Subcutaneous abdominal adipose tissue (tissue), 5 donors: ENCODE data around the gene AHCY.
A peak's percentile ranks its signal among the peaks of the same experiment; 100 is the strongest.
"Not testable (repeated sequence)": the region's sequence is repeated elsewhere in the genome, so short reads cannot be mapped to it uniquely, and the experiment has no call there.

ENCODE experiments used
- H3K27ac ChIP-seq: one replicate; pipeline ENCODE4 v1.7.0; 2013; ENCODE audit warnings: low read depth, mild to moderate bottlenecking, inconsistent platforms, low read length, moderate library complexity
- H3K27me3 ChIP-seq, 5 donors: one replicate each; pipeline ENCODE4 v1.7.0; 2013; ENCODE audit warnings: low read length in 5 of 5, inconsistent platforms in 1 of 5; ENCODE audit not compliant: control insufficient read depth in 5 of 5, insufficient read depth in 4 of 5
- H3K36me3 ChIP-seq, 5 donors: one replicate each; pipeline ENCODE4 v1.7.0; 2013; ENCODE audit warnings: low read length in 5 of 5; ENCODE audit not compliant: control insufficient read depth in 5 of 5, insufficient read depth in 5 of 5
- H3K4me1 ChIP-seq, 5 donors: one replicate each; pipeline ENCODE4 v1.7.0; 2013; ENCODE audit warnings: low read length in 5 of 5, mild to moderate bottlenecking in 3 of 5, moderate library complexity in 1 of 5; ENCODE audit not compliant: control insufficient read depth in 5 of 5, insufficient read depth in 5 of 5
- H3K4me3 ChIP-seq, 5 donors: one replicate each; pipeline ENCODE4 v1.7.0; 2013; ENCODE audit warnings: low read length in 5 of 5, low read depth in 1 of 5
- H3K9ac ChIP-seq, 5 donors: one replicate each; pipeline ENCODE4 v1.7.0; 2013; ENCODE audit warnings: low read length in 5 of 5, mild to moderate bottlenecking in 4 of 5, moderate library complexity in 3 of 5
- H3K9me3 ChIP-seq, 5 donors: one replicate each; pipeline ENCODE4 v1.7.0; 2013; ENCODE audit warnings: low read length in 5 of 5; ENCODE audit not compliant: control insufficient read depth in 5 of 5
- donor health status: healthy.
- donor health status: healthy.
- donor health status: healthy.
- donor health status: healthy.
- donor health status: healthy.

AHCY gene

GRCh38 chr20:34263468-34263867, 39.7 kb downstream of the AHCY start:
- H3K4me3 ChIP-seq, H3K27me3 ChIP-seq, H3K9ac ChIP-seq, H3K36me3 ChIP-seq, H3K27ac ChIP-seq, H3K9me3 ChIP-seq: not testable (repeated sequence)
- H3K4me1 ChIP-seq = peaks cover 0 to 11% (median under 1%) of the 10 kb centered on the region in 5 donors

GRCh38 chr20:34262488-34263288, 40.5 kb downstream of the AHCY start:
- Histone ChIP-seq H3K27ac (peak overlapping the region; percentile 51), H3K9ac (peak overlapping the region in 1 of 5 donors; percentile 58), H3K9me3 (no peaks in the 10 kb centered on the region)

GRCh38 chr20:34260208-34260942, 42.8 kb downstream of the AHCY start:
- H3K4me3 ChIP-seq = no peak overlapping the region
- no peak overlapping the region for H3K9ac ChIP-seq
- no peaks in the 10 kb centered on the region for H3K9me3 ChIP-seq
- peaks cover 0 to 10% (median 0%) of the 10 kb centered on the region in 5 donors for H3K4me1 ChIP-seq
- no peaks in the 10 kb centered on the region for H3K36me3 ChIP-seq
- no peaks in the 10 kb centered on the region for H3K27me3 ChIP-seq
- H3K27ac ChIP-seq = no peak overlapping the region

More at GRCh38 chr20:34262488-34263288, 40.5 kb downstream of the AHCY start:
- Histone ChIP-seq H3K4me1 (peaks cover 0 to 10% (median 0%) of the 10 kb centered on the region in 5 donors), H3K36me3 (no peaks in the 10 kb centered on the region), H3K4me3 (peak overlapping the region in 1 of 5 donors; percentile 7), H3K27me3 (no peaks in the 10 kb centered on the region)

GRCh38 chr20:34256629-34257124, 46.5 kb downstream of the AHCY start:
- H3K4me1 ChIP-seq = no peaks in the 10 kb centered on the region
- no peak overlapping the region for H3K27ac ChIP-seq
- H3K36me3 ChIP-seq = no peaks in the 10 kb centered on the region
- H3K9ac ChIP-seq = no peak overlapping the region
- H3K4me3 ChIP-seq = no peak overlapping the region
- peaks cover 0 to 2% (median 0%) of the 10 kb centered on the region in 5 donors for H3K27me3 ChIP-seq
- no peaks in the 10 kb centered on the region for H3K9me3 ChIP-seq

GRCh38 chr20:34254979-34255378, 48.2 kb downstream of the AHCY start:
- H3K4me3 ChIP-seq = no peak overlapping the region
- peaks cover 0 to 3% (median 0%) of the 10 kb centered on the region in 5 donors for H3K27me3 ChIP-seq
- H3K9ac ChIP-seq = no peak overlapping the region
- H3K9me3 ChIP-seq = no peaks in the 10 kb centered on the region
- no peak overlapping the region for H3K27ac ChIP-seq
- no peaks in the 10 kb centered on the region for H3K4me1 ChIP-seq
- no peaks in the 10 kb centered on the region for H3K36me3 ChIP-seq

GRCh38 chr20:34252431-34253086, 50.6 kb downstream of the AHCY start:
- not testable (repeated sequence) for H3K9ac ChIP-seq, H3K36me3 ChIP-seq, H3K4me3 ChIP-seq, H3K27me3 ChIP-seq, H3K4me1 ChIP-seq, H3K27ac ChIP-seq, H3K9me3 ChIP-seq

GRCh38 chr20:34251619-34252018, 51.5 kb downstream of the AHCY start:
- peaks cover 0 to 3% (median 0%) of the 10 kb centered on the region in 5 donors for H3K27me3 ChIP-seq
- H3K4me3 ChIP-seq = no peak overlapping the region
- H3K9me3 ChIP-seq = no peaks in the 10 kb centered on the region
- H3K4me1 ChIP-seq = no peaks in the 10 kb centered on the region
- no peak overlapping the region for H3K27ac ChIP-seq
- H3K36me3 ChIP-seq = no peaks in the 10 kb centered on the region
- H3K9ac ChIP-seq = no peak overlapping the region

- no peak overlapping the region for H3K4me3 ChIP-seq
- H3K27me3 ChIP-seq = peaks cover 0 to 3% (median 0%) of the 10 kb centered on the region in 5 donors
- no peaks in the 10 kb centered on the region for H3K4me1 ChIP-seq
- no peak overlapping the region for H3K27ac ChIP-seq
- H3K9me3 ChIP-seq = no peaks in the 10 kb centered on the region
- no peak overlapping the region for H3K9ac ChIP-seq
- no peaks in the 10 kb centered on the region for H3K36me3 ChIP-seq
Observed at GRCh38 chr20:34250005-34250404, 53.1 kb downstream of the AHCY start.

- H3K4me3 ChIP-seq = no peak overlapping the region
- H3K27ac ChIP-seq = no peak overlapping the region
- H3K36me3 ChIP-seq = no peaks in the 10 kb centered on the region
- no peak overlapping the region for H3K9ac ChIP-seq
- peaks cover 0 to 3% (median 0%) of the 10 kb centered on the region in 5 donors for H3K27me3 ChIP-seq
- H3K4me1 ChIP-seq = no peaks in the 10 kb centered on the region
- H3K9me3 ChIP-seq = no peaks in the 10 kb centered on the region
Observed at GRCh38 chr20:34249291-34249690, 53.9 kb downstream of the AHCY start.
